ENCODE measurements around the gene EMC8. TPM values are rescaled to one million over a fixed set of nuclear protein-coding genes. Genes with fewer than 3 reads are reported as not detected.

Gene EMC8
- total RNA-seq, 1 donor from 2014 or later: 8.9 TPM

DNA sequence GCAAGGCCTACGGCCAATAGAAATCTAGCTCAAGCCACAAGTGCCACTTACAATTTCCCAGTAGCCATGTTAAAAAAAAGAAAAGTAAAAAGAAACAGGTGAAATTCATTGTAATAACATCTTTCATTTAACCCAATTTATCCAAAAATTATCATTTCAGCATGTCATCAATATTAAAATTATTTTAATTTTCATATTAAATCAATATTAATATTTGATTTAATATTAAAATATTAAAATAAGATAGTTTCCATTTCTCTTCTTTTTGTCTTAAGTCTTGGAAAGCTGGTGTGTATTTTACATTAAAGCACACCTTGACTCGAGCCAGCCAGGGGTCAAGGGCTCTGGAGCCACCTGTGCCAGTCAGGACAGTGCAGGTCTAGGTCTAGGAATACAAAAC, 35.7 kb downstream of the EMC8 start:
- Histone ChIP-seq H3K9ac (ENCODE audit: low read depth in 1 of 3, low read length in 3 of 3) (no peak overlapping the region), H3K27ac (ENCODE audit: low read depth, low read length) (no peak overlapping the region), H3K9me3 (ENCODE audit: control insufficient read depth in 3 of 3, low read length in 3 of 3) (no peaks in the 10 kb centered on the region), H3K27me3 (ENCODE audit: control insufficient read depth in 3 of 3, insufficient read depth in 3 of 3, low read length in 3 of 3) (peaks cover 16 to 40% (median 40%) of the 10 kb centered on the region in 3 donors), H3K4me3 (ENCODE audit: low read length in 3 of 3) (no peak overlapping the region), H3K4me1 (ENCODE audit: control insufficient read depth in 3 of 3, insufficient read depth in 3 of 3, low read length in 3 of 3) (no peaks in the 10 kb centered on the region), H3K36me3 (ENCODE audit: control insufficient read depth in 3 of 3, insufficient read depth in 3 of 3, low read length in 3 of 3) (no peaks in the 10 kb centered on the region)

DNA sequence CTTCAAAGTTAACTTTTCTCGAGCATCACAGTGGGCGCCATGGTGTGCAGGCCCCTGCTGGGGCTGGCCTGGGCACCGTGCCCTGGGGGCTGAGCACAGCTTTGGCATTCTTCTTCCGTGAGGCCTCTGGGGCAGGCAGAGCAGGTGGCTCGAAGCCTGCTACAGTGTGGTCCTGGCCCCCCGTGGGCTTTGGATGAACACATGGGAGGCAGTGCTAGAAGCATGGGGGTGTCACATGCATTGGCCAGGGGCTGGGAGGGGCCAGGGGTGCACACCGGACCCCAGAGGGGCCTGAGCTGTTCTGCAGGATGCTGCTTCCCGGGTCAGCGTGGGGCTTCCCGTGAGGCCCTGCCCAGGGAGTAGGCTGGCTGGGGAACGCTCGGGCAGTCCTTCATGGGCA, 36.4 kb downstream of the EMC8 start:
- H3K36me3 ChIP-seq (ENCODE audit: control insufficient read depth in 3 of 3, insufficient read depth in 3 of 3, low read length in 3 of 3): no peaks in the 10 kb centered on the region
- no peaks in the 10 kb centered on the region for H3K9me3 ChIP-seq (ENCODE audit: control insufficient read depth in 3 of 3, low read length in 3 of 3)
- no peak overlapping the region for H3K4me3 ChIP-seq (ENCODE audit: low read length in 3 of 3)
- no peak overlapping the region for H3K27ac ChIP-seq (ENCODE audit: low read depth, low read length)
- peaks cover 16 to 40% (median 40%) of the 10 kb centered on the region in 3 donors for H3K27me3 ChIP-seq (ENCODE audit: control insufficient read depth in 3 of 3, insufficient read depth in 3 of 3, low read length in 3 of 3)
- H3K9ac ChIP-seq (ENCODE audit: low read depth in 1 of 3, low read length in 3 of 3): no peak overlapping the region
- H3K4me1 ChIP-seq (ENCODE audit: control insufficient read depth in 3 of 3, insufficient read depth in 3 of 3, low read length in 3 of 3): no peaks in the 10 kb centered on the region

DNA sequence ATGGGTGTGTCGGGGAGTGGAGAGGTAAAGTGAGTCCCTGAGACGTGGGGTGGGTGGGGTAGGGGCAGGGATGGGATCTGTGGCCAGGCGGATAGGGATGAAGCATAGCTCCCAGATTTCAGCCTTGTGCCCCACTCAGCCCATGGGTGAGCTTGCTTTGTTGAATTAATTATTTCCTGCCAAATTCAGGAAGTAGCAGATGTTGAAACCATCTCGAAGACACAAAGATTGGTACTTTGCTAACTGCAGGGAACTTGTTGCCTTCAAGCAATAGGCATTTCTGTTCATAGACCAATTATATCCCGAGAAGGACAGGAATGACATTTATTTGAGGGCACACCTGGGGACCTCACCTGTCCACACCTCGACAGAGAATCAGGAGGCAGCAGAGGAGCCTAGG, 37.5 kb downstream of the EMC8 start:
- Histone ChIP-seq H3K27ac (ENCODE audit: low read depth, low read length) (no peak overlapping the region), H3K36me3 (ENCODE audit: control insufficient read depth in 3 of 3, insufficient read depth in 3 of 3, low read length in 3 of 3) (no peaks in the 10 kb centered on the region), H3K27me3 (ENCODE audit: control insufficient read depth in 3 of 3, insufficient read depth in 3 of 3, low read length in 3 of 3) (peaks cover 16 to 37% (median 35%) of the 10 kb centered on the region in 3 donors), H3K4me1 (ENCODE audit: control insufficient read depth in 3 of 3, insufficient read depth in 3 of 3, low read length in 3 of 3) (no peaks in the 10 kb centered on the region), H3K4me3 (ENCODE audit: low read length in 3 of 3) (no peak overlapping the region), H3K9ac (ENCODE audit: low read depth in 1 of 3, low read length in 3 of 3) (no peak overlapping the region), H3K9me3 (ENCODE audit: control insufficient read depth in 3 of 3, low read length in 3 of 3) (no peaks in the 10 kb centered on the region)

DNA sequence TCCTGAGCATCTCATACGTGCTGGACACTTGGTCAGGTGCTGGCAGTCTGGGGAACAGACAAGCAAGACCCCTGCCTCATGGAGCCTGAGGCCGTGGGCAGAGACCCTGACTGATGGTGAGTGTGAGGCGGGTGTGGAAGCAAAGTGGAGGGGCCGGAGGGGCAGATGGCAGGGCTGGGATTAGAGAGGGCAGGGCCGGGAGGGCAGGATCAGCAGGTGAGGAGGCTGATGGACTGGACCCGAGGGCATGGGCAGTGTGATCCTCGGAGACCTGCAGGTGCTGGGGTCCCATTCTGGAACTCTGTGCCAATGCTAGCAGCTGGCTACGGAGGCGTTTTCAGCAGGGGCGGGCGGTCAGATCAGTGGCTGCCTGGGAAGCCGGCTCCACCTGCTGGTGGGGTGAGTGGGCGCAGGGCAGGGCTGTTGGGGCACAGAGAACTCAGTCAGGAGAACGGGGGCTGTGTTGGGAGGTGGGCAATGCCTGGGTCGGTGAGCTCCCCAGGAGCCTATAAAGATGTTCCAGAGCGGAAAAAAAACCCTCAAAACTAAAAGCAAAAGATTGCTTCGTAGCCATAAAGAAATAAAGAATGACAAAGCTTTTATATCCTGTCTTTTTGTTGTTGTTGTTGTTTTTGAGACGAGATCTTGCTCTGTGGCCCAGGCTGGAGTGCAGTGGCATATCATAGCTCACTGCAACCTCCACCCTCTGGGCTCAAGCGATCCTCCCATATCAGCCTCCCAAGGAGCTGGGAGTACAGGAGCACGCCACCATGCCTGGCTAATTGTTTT, 39.5 kb downstream of the EMC8 start:
- H3K27me3 ChIP-seq (ENCODE audit: control insufficient read depth in 3 of 3, insufficient read depth in 3 of 3, low read length in 3 of 3): peaks cover 11 to 36% (median 27%) of the 10 kb centered on the region in 3 donors
- no peak overlapping the region for H3K4me3 ChIP-seq (ENCODE audit: low read length in 3 of 3)
- no peaks in the 10 kb centered on the region for H3K36me3 ChIP-seq (ENCODE audit: control insufficient read depth in 3 of 3, insufficient read depth in 3 of 3, low read length in 3 of 3)
- H3K27ac ChIP-seq (ENCODE audit: low read depth, low read length): no peak overlapping the region
- H3K9ac ChIP-seq (ENCODE audit: low read depth in 1 of 3, low read length in 3 of 3): no peak overlapping the region
- no peaks in the 10 kb centered on the region for H3K4me1 ChIP-seq (ENCODE audit: control insufficient read depth in 3 of 3, insufficient read depth in 3 of 3, low read length in 3 of 3)
- no peaks in the 10 kb centered on the region for H3K9me3 ChIP-seq (ENCODE audit: control insufficient read depth in 3 of 3, low read length in 3 of 3)

DNA sequence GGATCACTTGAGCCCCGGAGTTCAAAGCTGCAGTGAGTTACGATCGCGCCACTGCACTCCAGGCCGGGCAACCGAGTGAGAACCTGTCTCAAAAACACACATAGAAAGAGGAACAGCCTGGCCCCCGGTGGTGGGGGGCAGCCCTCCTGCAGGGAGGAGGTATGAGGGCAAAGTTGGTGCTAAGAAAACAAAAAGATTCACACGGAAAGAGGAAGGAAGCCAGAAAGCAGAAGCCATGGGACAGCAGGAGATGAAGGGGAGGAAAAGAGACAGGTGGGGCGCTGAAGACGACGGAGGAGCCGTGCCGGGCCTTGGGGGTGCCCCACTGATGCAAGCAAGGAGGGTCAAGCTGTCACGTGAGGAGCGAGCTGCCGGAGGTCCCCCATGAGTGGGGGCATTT, 40.2 kb downstream of the EMC8 start:
- Histone ChIP-seq H3K36me3 (ENCODE audit: control insufficient read depth in 3 of 3, insufficient read depth in 3 of 3, low read length in 3 of 3) (no peaks in the 10 kb centered on the region), H3K9ac (ENCODE audit: low read depth in 1 of 3, low read length in 3 of 3) (no peak overlapping the region), H3K4me1 (ENCODE audit: control insufficient read depth in 3 of 3, insufficient read depth in 3 of 3, low read length in 3 of 3) (no peaks in the 10 kb centered on the region), H3K9me3 (ENCODE audit: control insufficient read depth in 3 of 3, low read length in 3 of 3) (no peaks in the 10 kb centered on the region), H3K27ac (ENCODE audit: low read depth, low read length) (no peak overlapping the region), H3K4me3 (ENCODE audit: low read length in 3 of 3) (no peak overlapping the region), H3K27me3 (ENCODE audit: control insufficient read depth in 3 of 3, insufficient read depth in 3 of 3, low read length in 3 of 3) (peaks cover 7 to 36% (median 22%) of the 10 kb centered on the region in 3 donors)

DNA sequence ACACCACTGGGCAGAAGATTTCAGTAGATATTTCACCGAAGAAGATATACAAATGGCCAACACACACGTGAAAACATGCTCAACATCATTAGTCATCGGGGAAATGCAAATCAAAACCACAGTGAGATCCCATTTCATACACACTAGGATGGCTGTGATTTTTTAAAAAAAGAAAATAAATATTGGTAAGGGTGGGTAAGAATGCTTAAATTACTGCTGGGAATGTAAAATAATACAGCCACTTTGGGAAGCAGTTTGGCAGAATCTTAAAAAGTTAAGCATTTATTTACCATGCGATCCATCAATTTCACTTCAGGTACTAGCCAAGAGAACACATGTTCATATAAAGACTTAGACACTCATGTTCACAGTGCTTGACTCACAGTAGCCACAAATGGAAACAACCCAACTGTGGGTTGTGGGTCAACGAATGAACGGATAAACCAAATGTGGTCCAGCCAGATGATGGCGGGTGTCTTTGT, 42.0 kb downstream of the EMC8 start:
- Histone ChIP-seq H3K36me3 (ENCODE audit: control insufficient read depth in 3 of 3, insufficient read depth in 3 of 3, low read length in 3 of 3) (no peaks in the 10 kb centered on the region), H3K4me1 (ENCODE audit: control insufficient read depth in 3 of 3, insufficient read depth in 3 of 3, low read length in 3 of 3) (no peaks in the 10 kb centered on the region), H3K9ac (ENCODE audit: low read depth in 1 of 3, low read length in 3 of 3) (no peak overlapping the region), H3K27me3 (ENCODE audit: control insufficient read depth in 3 of 3, insufficient read depth in 3 of 3, low read length in 3 of 3) (peaks cover 5 to 30% (median 16%) of the 10 kb centered on the region in 3 donors), H3K4me3 (ENCODE audit: low read length in 3 of 3) (no peak overlapping the region), H3K27ac (ENCODE audit: low read depth, low read length) (no peak overlapping the region), H3K9me3 (ENCODE audit: control insufficient read depth in 3 of 3, low read length in 3 of 3) (no peaks in the 10 kb centered on the region)

DNA sequence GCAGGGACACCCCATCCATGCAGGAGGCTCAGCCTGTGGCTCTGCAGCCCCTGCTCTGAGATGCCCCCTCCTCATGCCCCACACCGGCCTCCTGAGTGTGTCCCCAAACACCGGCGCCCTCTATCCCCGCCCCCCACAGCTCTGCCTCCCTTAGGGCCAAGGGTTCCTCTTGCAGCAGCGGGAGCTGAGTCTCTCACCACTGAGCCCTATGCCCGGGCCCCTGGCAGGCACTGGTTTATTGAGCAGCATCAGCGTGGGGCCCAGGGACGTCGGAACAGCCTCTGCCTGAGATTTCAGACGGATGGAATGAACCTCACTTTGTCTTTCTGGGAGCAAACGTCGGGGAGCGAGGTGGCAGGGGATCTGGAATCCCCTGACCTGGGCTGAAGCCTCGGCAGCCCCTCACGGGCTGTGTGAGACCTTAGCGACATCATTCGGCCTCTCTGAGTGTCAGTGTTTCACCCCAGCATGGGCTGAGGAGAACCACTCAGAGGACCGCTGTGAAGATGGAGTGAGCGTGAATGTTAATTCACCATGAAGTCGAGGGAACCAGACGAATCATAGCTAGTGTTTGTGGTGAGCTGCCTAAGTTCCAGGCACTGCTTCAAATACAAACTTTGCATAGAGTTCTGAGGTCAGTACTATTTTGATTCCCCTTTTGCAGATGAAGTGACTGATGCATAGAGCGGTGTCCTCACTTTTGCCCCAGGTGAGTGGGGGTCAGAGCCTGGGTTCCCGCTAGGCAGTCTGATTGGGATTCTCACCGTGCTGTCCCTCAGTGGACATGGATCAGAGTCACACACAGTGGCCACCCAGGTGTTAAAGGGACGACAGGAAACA, 43.2 kb downstream of the EMC8 start:
- Histone ChIP-seq H3K27ac (ENCODE audit: low read depth, low read length) (no peak overlapping the region), H3K4me3 (ENCODE audit: low read length in 3 of 3) (no peak overlapping the region), H3K27me3 (ENCODE audit: control insufficient read depth in 3 of 3, insufficient read depth in 3 of 3, low read length in 3 of 3) (peaks cover 9 to 30% (median 15%) of the 10 kb centered on the region in 3 donors), H3K9ac (ENCODE audit: low read depth in 1 of 3, low read length in 3 of 3) (no peak overlapping the region), H3K4me1 (ENCODE audit: control insufficient read depth in 3 of 3, insufficient read depth in 3 of 3, low read length in 3 of 3) (peaks cover 0 to 2% (median 0%) of the 10 kb centered on the region in 3 donors), H3K9me3 (ENCODE audit: control insufficient read depth in 3 of 3, low read length in 3 of 3) (no peaks in the 10 kb centered on the region), H3K36me3 (ENCODE audit: control insufficient read depth in 3 of 3, insufficient read depth in 3 of 3, low read length in 3 of 3) (no peaks in the 10 kb centered on the region)

DNA sequence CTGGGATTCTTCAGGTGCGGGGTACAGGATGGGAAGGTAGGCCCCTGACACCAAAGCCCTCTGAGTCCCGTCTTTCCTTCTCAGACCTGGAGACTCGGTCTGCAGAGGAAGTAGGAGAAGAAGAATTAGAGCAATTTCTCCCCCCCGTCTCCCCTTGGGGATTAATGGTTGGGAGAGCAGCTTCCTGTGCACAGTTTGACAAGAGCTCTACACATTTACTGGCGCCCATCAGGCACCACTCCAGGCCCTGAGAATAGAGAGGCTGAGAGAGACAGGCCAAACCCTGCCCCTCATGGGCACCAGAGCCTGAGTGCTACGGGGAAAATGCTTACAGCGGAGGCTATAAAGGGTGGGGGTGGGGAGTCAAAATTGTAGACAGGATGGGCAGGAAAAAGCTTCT, 44.9 kb downstream of the EMC8 start:
- no peaks in the 10 kb centered on the region for H3K9me3 ChIP-seq (ENCODE audit: control insufficient read depth in 3 of 3, low read length in 3 of 3)
- peaks cover 15 to 30% (median 18%) of the 10 kb centered on the region in 3 donors for H3K27me3 ChIP-seq (ENCODE audit: control insufficient read depth in 3 of 3, insufficient read depth in 3 of 3, low read length in 3 of 3)
- H3K9ac ChIP-seq (ENCODE audit: low read depth in 1 of 3, low read length in 3 of 3): no peak overlapping the region
- H3K36me3 ChIP-seq (ENCODE audit: control insufficient read depth in 3 of 3, insufficient read depth in 3 of 3, low read length in 3 of 3): no peaks in the 10 kb centered on the region
- H3K4me1 ChIP-seq (ENCODE audit: control insufficient read depth in 3 of 3, insufficient read depth in 3 of 3, low read length in 3 of 3): peaks cover 9 to 11% (median 11%) of the 10 kb centered on the region in 3 donors
- H3K27ac ChIP-seq (ENCODE audit: low read depth, low read length): no peak overlapping the region
- H3K4me3 ChIP-seq (ENCODE audit: low read length in 3 of 3): no peak overlapping the region

DNA sequence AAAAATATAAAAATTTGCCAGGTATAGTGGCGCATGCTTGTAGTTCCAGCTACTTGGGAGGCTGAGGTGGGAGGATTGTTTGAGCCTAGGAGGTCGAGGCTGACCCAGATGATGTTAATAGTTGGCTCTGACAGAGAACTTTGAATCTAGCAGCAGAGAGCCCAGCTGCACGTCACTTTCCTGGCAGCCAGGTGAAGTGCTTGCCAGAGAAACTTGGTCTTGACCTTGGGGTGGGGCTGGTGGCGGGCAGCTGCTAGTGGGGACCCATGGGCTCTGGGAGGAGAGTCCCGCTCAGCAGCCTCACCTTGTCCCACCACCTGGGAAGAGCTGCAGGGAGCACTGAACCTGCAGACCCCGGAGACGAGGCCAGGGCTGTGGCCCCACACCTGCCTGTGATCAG, 45.4 kb downstream of the EMC8 start:
- Histone ChIP-seq H3K27me3 (ENCODE audit: control insufficient read depth in 3 of 3, insufficient read depth in 3 of 3, low read length in 3 of 3) (peaks cover 15 to 28% (median 18%) of the 10 kb centered on the region in 3 donors), H3K4me1 (ENCODE audit: control insufficient read depth in 3 of 3, insufficient read depth in 3 of 3, low read length in 3 of 3) (peaks cover 9 to 11% (median 11%) of the 10 kb centered on the region in 3 donors), H3K9ac (ENCODE audit: low read depth in 1 of 3, low read length in 3 of 3) (no peak overlapping the region), H3K9me3 (ENCODE audit: control insufficient read depth in 3 of 3, low read length in 3 of 3) (no peaks in the 10 kb centered on the region), H3K27ac (ENCODE audit: low read depth, low read length) (no peak overlapping the region), H3K36me3 (ENCODE audit: control insufficient read depth in 3 of 3, insufficient read depth in 3 of 3, low read length in 3 of 3) (no peaks in the 10 kb centered on the region), H3K4me3 (ENCODE audit: low read length in 3 of 3) (no peak overlapping the region)

DNA sequence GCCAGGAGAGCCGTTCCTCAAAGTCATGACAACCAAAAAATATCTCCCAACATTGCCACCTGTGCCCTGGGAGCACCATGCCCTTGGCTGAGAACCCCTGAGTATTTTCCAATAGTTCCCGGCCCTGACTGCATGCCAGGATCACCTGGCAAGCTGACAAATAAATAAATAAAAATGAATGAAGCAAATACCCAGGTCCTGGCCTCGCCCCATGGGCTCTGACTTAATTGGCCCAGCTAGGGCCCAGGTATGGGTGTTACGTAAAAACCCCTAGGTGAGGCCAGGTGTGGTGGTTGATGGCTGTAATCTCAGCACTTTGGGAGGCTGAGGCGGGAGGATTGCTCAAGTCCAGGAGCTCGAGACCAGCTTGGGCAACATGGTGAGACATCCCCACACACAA, 45.8 kb downstream of the EMC8 start:
- Histone ChIP-seq H3K27me3 (ENCODE audit: control insufficient read depth in 3 of 3, insufficient read depth in 3 of 3, low read length in 3 of 3) (peaks cover 15 to 28% (median 18%) of the 10 kb centered on the region in 3 donors), H3K4me1 (ENCODE audit: control insufficient read depth in 3 of 3, insufficient read depth in 3 of 3, low read length in 3 of 3) (peaks cover 9 to 11% (median 11%) of the 10 kb centered on the region in 3 donors), H3K36me3 (ENCODE audit: control insufficient read depth in 3 of 3, insufficient read depth in 3 of 3, low read length in 3 of 3) (no peaks in the 10 kb centered on the region), H3K9me3 (ENCODE audit: control insufficient read depth in 3 of 3, low read length in 3 of 3) (no peaks in the 10 kb centered on the region), H3K27ac (ENCODE audit: low read depth, low read length) (no peak overlapping the region), H3K4me3 (ENCODE audit: low read length in 3 of 3) (no peak overlapping the region), H3K9ac (ENCODE audit: low read depth in 1 of 3, low read length in 3 of 3) (no peak overlapping the region)
